Activated CD4-positive, alpha-beta T cell treated with anti-CD3 and anti-CD28 coated beads for 48 hours (primary cell): ENCODE measurements around the gene KIF26B.
"Not testable (repeated sequence)": the region's sequence is repeated elsewhere in the genome, so short reads cannot be mapped to it uniquely, and the experiment has no call there.

Experiments
- DNase-seq: peaks from one replicate; pipeline ENCODE4 v3.0.0-alpha.2; 2020

Gene KIF26B

GRCh38 chr1:245397771-245398170, 243.0 kb downstream of the KIF26B start:
- DNase-seq: no peak

- DNase-seq: no peak
Observed at GRCh38 chr1:245398180-245398579, 243.4 kb downstream of the KIF26B start.

GRCh38 chr1:245401881-245402587, 247.2 kb downstream of the KIF26B start:
- DNase-seq: no peak

- DNase-seq: not testable (repeated sequence)
Observed at GRCh38 chr1:245402998-245403397, 248.2 kb downstream of the KIF26B start.

- DNase-seq: no peak
Observed at GRCh38 chr1:245404527-245404926, 249.7 kb downstream of the KIF26B start.

- no peak for DNase-seq
Observed at GRCh38 chr1:245404952-245405351, 250.2 kb downstream of the KIF26B start.

- no peak for DNase-seq
Observed at GRCh38 chr1:245406426-245406825, 251.6 kb downstream of the KIF26B start.

DNA sequence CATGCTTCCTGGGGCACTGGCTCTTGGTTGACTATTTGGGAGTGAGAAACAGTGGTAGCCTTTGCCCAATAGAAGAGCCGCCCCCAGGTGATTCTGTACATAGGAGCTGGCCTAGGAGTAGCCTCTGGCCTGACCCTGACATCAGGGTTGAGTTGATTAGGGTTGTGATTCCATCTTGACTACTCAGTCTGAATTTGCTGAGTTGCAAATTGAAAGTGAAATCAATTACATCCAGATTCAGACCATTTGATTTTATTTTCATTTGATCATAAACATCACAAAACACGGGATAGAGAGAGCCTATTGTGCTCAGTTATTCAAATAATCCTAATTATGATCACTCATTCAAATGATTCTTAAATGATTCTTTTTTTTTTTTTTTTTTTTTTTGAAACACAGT, 253.2 kb downstream of the KIF26B start:
- DNase-seq: no peak

DNA sequence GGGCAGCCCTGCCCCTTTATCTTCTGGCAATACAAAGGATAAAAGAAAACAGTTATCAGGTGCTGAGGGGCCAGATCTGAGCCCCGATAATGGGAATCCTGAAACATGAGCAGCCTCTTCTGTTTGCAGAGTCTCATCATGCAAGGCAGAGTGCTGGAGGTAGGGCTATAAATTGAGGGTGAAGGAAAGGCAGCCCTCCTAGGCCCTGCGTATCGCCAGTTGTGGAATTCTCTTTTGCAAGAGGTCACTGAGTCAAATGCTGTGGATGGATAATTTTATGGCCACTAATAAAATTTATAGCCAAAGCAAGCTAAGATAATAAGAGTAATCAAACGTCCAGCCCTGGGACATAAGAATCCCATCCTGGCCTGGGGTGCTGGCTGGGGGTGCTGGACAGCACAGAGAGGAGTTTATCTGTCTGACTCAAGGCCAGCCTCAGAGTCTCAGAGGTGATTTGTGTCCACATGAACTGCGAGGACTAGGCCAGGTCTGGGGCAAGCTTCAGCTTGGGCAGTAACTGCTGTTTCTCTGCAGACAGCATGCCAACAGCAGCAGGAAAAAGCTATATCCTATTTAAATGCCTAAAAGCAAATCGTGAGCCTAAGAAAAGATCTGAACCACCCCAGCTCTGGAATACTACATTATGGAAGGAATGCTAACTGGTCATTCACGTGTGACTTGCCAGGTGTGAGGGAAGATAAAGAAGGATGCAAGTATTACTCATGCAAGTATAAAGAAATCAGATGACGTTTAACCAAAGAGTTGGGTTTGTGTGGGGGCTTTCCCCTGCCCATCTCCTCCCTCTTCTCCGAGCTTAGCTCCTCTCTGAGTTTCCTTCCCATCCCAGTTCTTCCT, 254.8 kb downstream of the KIF26B start:
- DNase-seq: no peak

DNA sequence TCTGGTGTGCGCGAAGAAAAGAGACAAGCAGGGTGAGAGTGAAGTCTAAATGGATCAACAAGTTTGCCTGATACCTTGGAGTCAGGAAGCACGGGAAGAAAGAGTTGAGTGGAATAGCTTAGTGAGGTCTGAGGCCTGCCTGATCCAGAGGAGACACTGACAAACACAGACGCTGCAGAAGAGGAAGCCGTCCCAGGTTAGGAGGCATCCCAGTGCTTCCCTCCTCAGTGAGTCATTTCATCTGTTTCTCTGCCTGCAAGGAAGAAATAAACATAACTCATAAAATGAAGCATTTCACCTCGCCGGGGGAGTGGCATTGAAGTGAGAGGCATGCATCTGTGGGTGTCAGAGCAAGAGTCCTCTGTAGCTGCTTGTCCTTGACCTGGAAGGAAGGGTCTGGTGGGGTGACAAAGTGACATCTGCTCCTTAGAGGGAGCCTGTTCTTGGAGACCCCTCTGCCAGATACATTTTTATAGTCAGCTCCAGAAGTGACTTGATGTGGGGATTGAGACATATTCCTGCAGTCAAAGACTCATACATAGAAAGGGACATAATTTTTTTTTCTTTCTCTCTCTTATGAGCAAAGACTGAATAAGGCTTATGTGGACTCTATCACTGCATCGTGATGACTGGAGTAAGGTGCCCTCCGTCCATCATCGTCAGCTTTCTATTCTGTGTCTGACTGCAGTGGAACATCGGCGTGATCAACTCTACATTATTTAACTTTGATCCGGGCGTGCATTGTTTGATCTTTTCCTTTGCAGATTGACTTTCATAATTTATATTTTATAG, 256.7 kb downstream of the KIF26B start:
- DNase-seq: no peak

- no peak for DNase-seq
Observed at GRCh38 chr1:245412306-245412705, 257.5 kb downstream of the KIF26B start.

DNA sequence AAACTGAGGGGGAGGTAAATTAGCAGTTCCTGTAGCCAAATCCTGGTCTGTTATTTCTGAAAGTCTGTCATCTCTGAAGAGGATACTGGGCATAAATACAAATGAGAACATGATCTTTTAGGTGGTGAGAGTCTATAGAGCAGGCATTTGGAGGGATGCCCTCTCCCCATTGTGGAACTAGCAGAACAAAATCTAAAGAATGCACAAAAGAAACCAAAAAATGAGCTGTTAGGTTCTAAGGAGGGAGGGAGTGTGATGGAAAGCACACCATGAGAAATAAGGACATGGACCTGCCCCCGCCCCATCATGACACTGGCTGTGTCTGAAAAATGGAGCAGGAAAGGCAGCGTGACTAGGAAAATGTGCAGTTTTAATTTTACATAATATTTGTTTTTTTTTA, 262.0 kb downstream of the KIF26B start:
- DNase-seq: no peak

DNA sequence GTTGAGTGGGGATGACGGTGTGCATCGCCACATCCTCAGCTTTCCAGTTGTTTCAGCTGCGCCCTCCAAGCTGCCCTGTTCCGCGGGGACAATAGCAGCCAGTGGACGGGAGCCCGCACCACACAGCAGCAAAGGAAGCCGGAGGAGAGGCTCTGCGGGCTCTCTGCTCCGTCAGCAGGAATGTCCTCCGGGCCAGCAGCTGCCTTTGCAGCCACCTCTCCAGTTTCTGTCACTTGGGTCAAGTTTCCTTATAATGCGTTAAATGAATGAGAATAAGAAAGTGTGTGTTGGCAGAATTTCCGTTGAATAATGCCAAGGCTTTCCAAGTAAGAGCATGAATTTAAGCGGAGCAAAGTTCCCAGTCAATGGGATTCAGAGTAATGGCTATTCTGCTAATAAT, 263.3 kb downstream of the KIF26B start:
- no peak for DNase-seq

GRCh38 chr1:245419461-245419978, 264.7 kb downstream of the KIF26B start:
- no peak for DNase-seq

DNA sequence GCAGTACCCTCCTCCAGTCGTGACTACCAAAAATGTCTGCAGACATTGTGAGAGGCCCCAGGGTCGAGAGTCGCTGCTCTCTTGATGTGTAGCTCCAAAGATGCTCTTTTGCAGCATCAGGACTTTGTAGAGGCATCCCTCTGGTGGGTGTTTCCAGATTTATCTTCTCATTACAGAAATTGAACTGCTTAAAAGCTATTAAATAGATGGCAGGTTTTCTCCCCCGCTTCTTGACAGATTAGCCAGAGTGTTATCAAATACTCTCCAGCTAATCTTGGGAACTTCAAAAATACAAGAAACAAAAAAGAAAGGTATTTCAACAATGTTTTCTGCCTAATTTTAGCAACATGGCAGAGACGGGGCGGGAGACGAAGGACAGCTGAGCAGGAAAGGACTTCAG, 265.2 kb downstream of the KIF26B start:
- DNase-seq: no peak

GRCh38 chr1:245420926-245421325, 266.1 kb downstream of the KIF26B start:
- no peak for DNase-seq

DNA sequence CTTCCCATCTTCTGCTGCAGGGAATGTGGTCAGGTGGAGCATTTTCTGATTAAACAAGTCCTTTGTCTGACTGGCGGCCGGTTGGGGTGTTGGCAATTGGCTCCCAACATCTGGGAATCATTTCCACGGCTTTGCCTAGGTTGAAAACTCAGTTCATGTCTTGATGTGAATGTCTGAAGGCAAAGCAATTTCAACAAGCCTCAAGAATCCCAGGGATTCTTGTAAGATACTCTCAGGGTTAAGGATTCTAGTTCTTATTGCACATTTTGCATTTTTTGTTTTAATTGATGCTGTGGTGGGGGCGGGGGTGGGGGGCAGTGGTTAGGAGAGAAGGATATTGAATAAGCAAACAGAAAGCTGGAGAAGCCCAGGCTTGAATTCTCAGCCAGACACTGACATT, 273.9 kb downstream of the KIF26B start:
- DNase-seq: no peak

DNA sequence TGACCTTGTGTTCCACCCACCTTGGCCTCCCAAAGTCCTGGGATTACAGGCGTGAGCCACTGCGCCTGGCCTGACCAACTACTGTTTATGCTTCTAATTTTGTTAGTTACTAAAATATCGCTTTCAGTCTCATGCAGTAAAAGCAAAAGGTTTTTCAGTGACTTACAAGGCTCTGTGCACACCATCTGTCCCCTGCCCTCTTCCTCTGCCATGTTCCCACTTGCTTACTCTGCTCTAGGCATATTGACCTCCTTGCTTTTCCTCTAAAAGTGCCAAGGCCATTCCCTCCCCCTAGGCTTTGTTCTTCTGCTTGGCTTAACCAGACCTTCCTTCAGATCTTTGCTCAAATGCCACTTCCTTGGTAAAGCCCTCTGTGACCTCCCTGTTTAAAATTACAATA, 276.9 kb downstream of the KIF26B start:
- DNase-seq: no peak

GRCh38 chr1:245432228-245432875, 277.6 kb downstream of the KIF26B start:
- DNase-seq: no peak

DNA sequence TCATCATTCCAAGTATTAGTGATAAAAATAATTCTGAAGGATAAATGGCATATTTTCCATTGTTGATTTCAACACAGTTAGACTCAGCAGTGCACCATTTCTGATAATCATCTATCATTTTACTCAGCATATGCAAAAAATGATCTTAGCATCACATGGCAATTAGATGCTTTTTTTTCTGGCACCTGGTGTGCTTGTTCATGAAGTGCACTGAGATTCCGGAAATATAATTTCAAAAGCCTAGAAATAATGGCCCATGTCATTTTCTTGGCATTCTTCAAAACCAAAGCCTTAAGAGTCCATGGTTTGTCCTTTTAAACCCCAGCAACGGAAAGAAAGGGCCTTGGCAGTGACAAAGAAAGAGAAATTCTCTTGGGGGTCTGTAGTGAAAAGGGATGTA, 278.8 kb downstream of the KIF26B start:
- DNase-seq: no peak

DNA sequence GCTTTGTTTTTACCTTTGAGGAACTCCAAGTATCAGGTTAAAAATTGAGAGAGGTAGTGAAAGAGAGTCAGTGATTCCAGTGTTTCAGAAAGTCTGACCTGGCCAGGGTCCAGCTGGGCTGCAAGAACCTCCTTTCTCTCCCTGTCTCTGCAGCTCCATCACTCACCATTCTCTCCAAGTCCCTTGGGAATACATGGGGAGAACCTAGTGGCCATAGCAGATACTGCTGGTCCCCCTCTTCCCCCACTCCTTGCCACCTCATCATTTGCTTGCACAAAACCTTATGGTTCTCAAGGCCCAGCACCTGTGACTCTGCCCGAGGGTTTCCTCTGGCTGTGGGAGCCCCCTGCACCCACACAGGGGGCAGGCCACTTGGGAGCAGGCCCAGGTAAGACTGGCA, 279.5 kb downstream of the KIF26B start:
- no peak for DNase-seq

DNA sequence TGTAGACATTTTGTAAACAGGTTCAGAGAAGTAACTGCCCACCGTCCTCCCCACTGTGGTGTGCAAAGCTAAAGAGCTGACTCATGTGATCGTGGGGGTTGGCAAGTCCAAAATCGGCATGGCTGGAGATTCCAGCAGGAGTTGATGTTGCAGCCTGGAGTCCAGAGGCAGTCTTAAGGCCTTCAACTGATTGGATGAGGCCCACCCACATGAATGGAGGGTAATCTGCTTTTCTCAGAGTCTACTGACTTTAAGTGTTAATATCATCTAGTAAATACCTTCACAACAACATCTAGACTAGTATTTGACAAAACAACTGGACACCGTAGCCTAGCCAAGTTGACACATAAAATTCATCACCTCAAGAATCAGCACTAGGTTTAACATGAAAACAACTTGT, 281.6 kb downstream of the KIF26B start:
- no peak for DNase-seq
